ENCODE results near the gene TTC8.
"Not testable (repeated sequence)": the region's sequence is repeated elsewhere in the genome, so short reads cannot be mapped to it uniquely, and the experiment has no call there.

TTC8 gene

GRCh38 chr14:88824314-88825077, at the start of gene TTC8:
TSS of gene TTC8 (plus strand) at chr14:88824651. CDS start at chr14:88824708, 57 bp downstream.
- TF ChIP-seq CTCF (conservative IDR thresholded peaks at IDR 0.05; ENCODE audit: low read length) = no peak
- peak within 1 kb of the TSS; percentile 83 for H3K4me3 ChIP-seq (ENCODE audit: low read length)
- peak; percentile 88 for DNase-seq (ENCODE audit: low read depth)

GRCh38 chr14:88775532-88775931, 48.9 kb upstream of the TTC8 start:
- no peak for DNase-seq (ENCODE audit: low read depth)
- no peak for TF ChIP-seq CTCF (conservative IDR thresholded peaks at IDR 0.05; ENCODE audit: low read length)
- no peak overlapping the region for H3K4me3 ChIP-seq (ENCODE audit: low read length)

- no peak for TF ChIP-seq CTCF (conservative IDR thresholded peaks at IDR 0.05; ENCODE audit: low read length)
- no peak for DNase-seq (ENCODE audit: low read depth)
- no peak overlapping the region for H3K4me3 ChIP-seq (ENCODE audit: low read length)
These were observed 38.5 kb upstream of the TTC8 start for GRCh38 chr14:88785911-88786310.

GRCh38 chr14:88786715-88787114, 37.7 kb upstream of the TTC8 start:
- no peak overlapping the region for H3K4me3 ChIP-seq (ENCODE audit: low read length)
- no peak for DNase-seq (ENCODE audit: low read depth)
- no peak for TF ChIP-seq CTCF (conservative IDR thresholded peaks at IDR 0.05; ENCODE audit: low read length)

- not testable (repeated sequence) for DNase-seq (ENCODE audit: low read depth); H3K4me3 ChIP-seq (ENCODE audit: low read length)
These were observed 34.9 kb upstream of the TTC8 start for GRCh38 chr14:88789573-88789972.

GRCh38 chr14:88790501-88791251, 33.8 kb upstream of the TTC8 start:
- TF ChIP-seq CTCF (conservative IDR thresholded peaks at IDR 0.05; ENCODE audit: low read length) = no peak
- H3K4me3 ChIP-seq (ENCODE audit: low read length) = no peak overlapping the region
- DNase-seq (ENCODE audit: low read depth) = no peak

GRCh38 chr14:88791252-88791621, 33.2 kb upstream of the TTC8 start:
- TF ChIP-seq CTCF (conservative IDR thresholded peaks at IDR 0.05; ENCODE audit: low read length) = no peak
- H3K4me3 ChIP-seq (ENCODE audit: low read length) = no peak overlapping the region

More at GRCh38 chr14:88791252-88791621, 33.2 kb upstream of the TTC8 start:
- no peak for DNase-seq (ENCODE audit: low read depth)
